HG02885 (cell line): Measurements from ENCODE around the gene ING4.

Source experiments
- ATAC-seq: cut with Tn5 transposase; IDR thresholded peaks from one replicate; pipeline ENCODE4 v1.9.1; 2021; ENCODE audit warnings: mild to moderate bottlenecking; ENCODE audit not compliant: unreplicated experiment, poor library complexity

Gene ING4

GRCh38 chr12:6640497-6640896 lies 22.4 kb downstream of the ING4 start:
- ATAC-seq = no peak

DNA sequence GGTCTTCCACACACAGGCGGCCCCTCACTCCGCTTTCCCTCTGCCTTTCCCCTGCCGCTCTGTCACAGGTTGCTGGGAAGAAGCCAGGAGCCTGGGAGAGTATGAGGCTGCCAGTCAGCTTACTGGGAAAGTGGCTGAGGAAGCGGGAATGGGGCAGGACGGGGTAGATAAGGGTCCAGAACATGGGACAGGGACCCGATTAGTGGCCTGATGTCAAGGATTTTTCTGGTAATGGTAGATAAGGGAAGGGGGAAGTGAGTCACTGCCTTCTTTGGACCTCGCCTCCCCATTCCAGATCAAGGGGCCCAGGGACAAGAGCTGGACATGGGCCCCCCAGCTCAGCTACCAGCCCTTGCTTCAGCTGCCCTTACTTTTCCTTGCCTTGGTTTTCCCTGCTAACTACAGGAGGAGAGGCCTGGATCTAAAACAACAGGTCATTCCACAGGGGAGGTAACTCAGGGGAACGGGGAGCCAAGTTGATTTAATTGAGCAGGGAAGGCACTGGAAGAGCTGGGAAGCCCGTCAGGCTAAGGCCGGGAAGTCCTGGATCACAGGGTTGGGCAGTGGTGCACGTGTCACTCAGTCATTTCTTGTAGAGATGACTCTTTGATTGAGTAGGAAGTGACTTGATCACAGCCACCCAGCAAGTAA lies 23.6 kb downstream of the ING4 start:
- no peak for ATAC-seq

DNA sequence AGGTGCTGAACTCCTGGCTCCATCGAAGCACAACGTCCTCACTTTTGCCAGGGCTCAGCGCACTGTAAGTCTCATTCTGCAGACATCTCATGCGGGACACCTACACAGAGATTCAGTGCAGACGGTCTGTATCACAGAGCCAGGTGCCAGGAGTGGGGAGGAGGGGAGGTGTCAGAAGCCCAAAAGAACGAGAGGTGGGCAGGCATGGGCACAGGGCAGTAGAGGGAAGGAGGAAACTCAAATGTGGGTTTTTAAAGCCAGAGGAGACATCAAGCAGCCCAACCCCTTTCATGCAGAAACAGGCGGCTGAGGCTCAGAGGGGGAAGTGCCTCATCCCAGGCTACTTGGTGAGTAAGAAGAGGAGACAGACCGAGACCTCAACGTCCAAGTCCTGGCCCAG lies 24.6 kb downstream of the ING4 start:
- no peak for ATAC-seq

DNA sequence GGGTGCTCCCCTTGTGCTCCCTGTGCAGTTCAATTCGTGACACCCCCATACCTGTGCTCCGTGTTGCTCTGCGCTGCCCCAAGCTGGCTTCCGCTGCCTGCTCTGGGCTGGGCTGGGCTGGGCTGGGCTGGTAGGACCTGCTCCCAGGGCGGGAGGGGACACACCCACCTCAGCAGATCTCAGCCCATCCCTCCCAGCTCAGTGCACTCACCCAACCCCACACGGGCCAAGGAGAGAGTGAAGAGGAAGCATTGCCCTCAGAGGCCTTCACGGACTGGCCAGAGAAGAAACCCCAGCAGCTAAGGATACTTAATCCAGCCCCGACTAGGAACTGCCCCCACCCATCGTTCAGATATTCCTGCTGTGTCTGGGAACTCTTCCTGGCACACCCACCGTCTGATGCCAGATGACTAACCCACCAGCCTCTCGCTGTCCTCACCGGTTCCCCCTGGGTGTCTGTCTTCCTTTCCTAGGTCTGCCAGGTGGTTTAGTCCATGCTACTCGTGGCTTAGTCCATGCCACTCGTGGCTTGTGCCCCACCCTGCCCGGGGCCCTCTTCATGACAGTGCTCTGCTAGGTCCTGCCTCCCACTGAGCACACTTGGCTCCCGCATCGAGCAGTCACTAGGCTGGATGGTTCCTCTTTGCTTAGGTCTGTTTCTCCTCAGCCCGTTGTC lies 26.9 kb downstream of the ING4 start, which contains the start of gene LPAR5:
TSS of gene LPAR5 (minus strand) at position 104 of the 676 bp plus-strand sequence. CDS start 14,711 bp downstream, outside the sequence.
- ATAC-seq = peak; percentile 41

DNA sequence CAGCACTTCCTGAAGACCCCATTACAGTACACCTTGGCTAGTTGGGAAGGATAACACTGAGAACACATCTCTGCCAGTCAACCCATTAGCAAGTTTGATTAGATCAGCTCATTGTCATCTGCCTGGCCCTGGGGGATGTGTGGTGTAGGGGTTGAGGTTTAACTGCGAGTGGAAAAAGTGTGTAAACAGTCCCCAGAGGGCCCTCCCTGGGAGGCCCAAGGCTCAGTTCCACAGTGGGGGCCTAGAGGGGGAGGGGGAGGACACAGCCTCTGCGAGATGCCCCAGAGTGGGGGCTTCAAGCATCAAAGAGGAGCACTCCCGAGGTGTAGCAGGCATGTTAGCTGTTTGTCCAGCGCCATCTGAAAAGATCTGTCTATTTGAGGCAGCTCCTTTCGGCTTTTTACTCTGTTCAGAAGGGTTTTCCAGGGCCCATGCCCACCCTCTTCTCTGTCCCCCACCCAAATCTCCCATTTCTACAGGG lies 27.5 kb downstream of the ING4 start:
- peak; percentile 42 for ATAC-seq

- peak; percentile 59 for ATAC-seq
These were observed 30.6 kb downstream of the ING4 start for GRCh38 chr12:6632026-6632983.

- no peak for ATAC-seq
These were observed 31.4 kb downstream of the ING4 start for GRCh38 chr12:6631549-6631961.

DNA sequence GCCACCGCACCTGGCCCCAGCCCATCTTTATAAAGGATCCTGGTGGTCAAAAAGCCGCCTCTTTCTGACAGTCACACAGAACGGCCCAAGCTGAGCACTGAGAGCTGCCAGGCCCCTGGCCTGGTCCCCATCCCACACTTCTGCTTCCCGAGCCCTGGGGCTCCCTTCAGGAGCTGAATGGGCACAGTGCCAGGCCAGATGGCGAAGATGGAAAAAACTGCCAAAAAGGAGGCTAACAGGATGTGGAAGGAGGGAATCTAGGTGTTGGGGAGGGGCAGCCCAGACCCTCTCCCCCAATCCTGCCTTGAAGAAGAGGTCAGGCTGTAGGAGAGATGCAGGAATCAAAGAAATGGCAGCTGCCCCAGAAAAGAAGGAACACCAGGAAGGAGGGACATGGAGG lies 32.2 kb downstream of the ING4 start:
- no peak for ATAC-seq

DNA sequence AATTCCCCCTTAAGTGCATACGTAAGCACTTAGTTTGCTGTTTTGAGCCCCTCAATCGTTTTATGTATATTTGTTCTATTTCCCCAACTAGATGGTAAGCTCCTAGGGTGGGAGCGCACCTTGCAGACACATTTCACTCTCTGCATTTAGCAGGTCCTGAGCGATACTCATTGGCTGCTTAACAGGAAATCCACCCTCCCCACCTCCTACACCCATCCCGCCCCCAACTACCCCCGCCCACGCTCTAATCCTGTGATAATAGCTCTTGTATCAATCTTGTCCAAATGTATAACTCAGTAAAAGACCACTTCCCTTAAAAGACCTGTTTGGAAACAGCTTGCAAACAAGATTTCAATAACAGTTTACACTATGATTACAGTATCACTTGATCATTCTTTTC lies 35.3 kb downstream of the ING4 start:
- peak; percentile 42 for ATAC-seq

DNA sequence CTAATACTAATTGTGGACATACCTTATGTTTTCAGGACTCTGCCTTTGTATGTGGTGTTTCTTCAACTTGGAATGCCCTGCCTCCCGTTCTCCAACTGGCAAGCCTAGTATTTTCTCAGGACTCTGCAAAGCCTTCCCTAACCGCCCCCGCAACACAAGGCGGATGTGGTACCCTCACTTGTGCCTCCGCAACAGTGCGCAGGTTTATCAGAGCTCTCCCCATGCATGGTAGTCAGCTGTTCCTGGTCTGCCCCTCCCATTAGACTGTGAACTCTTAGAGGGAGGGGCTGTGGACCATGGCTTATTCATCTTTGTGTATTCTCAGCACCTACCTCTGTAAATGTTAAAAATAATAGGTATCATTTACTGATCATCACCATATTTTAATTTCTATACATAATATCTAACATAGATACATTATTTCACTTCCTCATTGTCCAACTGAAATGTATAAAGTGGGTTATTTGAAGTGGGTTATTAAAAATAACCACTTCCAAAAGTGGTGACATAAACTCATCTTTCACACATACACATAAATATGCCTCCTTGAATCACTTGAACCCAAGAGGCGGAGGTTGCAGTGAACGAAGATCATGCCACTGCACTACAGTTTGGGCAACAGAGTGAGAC lies 36.1 kb downstream of the ING4 start:
- ATAC-seq = peak; percentile 44

DNA sequence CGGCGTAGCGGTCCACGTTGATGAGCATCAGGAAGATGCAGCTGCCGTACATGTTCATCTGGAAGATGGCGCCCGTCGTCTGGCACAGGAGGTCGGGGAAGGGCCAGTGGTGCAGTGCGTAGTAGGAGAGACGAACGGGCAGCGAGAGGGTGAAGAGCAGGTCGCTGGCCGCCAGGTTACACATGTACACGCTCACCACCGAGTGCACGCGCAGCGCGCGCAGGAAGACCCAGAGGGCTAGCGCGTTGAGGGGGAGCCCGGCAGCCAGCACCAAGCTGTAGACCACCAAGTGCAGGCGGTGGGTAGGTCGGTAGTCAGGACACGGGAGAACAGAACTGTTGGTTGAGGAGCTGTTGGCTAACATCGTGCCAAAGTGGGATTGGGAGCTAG lies 42.0 kb downstream of the ING4 start:
- ATAC-seq = no peak

- no peak for ATAC-seq
These were observed 42.6 kb downstream of the ING4 start for GRCh38 chr12:6620137-6620884.

- no peak for ATAC-seq
These were observed 44.3 kb downstream of the ING4 start for GRCh38 chr12:6618483-6619225.

DNA sequence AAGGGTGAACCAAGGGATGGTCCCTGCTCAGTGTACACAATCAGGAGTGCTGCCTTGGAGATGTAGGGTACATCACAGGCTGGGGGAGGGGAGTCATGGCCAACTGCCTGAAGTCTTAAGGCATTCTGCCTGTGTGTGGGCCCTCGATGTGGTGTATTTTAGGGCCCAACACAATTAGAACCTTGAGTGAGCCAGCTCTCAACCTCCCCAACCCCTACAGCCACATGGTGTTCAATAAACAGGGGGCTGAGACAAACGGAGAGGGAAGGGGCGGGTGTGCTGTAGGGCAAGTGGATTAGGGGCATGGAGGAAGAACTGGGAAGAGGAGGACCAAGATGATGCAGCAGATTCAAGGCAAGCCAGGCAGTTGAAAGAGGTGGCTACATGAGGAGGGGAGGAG lies 47.1 kb downstream of the ING4 start:
- ATAC-seq = no peak

GRCh38 chr12:6614513-6615172 lies 48.3 kb downstream of the ING4 start:
- ATAC-seq = no peak

GRCh38 chr12:6613776-6614512 lies 49.0 kb downstream of the ING4 start:
- no peak for ATAC-seq

DNA sequence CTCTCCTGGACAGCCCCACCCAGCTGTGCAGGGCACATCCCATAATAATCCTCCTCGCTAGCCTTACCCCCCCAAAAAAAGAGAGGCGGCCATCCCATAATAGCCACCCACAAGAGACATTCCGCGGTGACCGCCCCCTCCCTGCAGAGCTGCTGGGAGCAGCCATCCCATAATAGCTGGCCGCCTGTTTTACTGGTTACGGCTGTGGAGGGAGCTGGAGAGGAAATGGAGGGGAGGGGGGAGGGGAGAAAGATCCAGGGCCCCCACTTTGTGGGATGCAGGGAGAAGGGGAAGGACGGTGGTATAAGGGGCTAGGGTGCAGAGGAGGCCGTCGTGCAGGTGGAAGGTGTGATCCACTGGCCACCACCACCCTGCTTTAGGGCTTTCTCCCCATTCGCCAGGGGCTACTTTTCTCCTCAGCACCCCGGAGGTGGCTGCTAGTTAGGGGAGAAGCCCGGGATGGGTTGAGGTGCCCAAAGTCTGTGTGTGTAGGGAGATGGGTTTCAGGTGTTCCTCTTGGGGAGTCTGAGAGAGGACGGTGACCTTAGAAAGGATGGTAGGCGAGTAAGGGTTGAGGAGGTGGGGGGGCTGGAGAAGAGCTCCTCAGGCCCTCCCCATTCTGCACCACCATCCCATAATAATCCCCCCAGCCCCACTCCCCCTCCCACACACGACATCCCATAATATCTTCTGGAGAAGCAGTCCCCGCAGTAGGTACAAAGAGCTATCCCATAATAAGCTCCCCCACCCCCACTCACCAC lies 49.7 kb downstream of the ING4 start:
- ATAC-seq = no peak
